BE2C (cell line): ENCODE data around the gene DKK2.

Source experiments
- DNase-seq: peaks from one replicate; pipeline ENCODE4 v3.0.0-alpha.2; 2020
- H3K27me3 ChIP-seq: fragments of 250-450 bp; sonication (Bioruptor Pico); 2 replicates; pipeline ENCODE4 v1.5.1; 2020; ENCODE audit warnings: mild to moderate bottlenecking
- H3K36me3 ChIP-seq: fragments of 250-450 bp; sonication (Bioruptor Pico); 2 replicates; pipeline ENCODE4 v1.5.1; 2020; ENCODE audit warnings: mild to moderate bottlenecking
- H3K4me1 ChIP-seq: fragments of 250-450 bp; sonication (Bioruptor Pico); 2 replicates; pipeline ENCODE4 v1.5.1; 2020
- H3K4me3 ChIP-seq: 2 replicates; pipeline ENCODE4 v1.5.1; 2011; ENCODE audit warnings: low read depth, low read length
- H3K9me3 ChIP-seq: fragments of 250-450 bp; sonication (Bioruptor Pico); 2 replicates; pipeline ENCODE4 v1.5.1; 2020
- CTCF ChIP-seq: IDR thresholded peaks from 2 replicates; pipeline ENCODE4 v1.5.1; 2012; ENCODE audit warnings: mild to moderate bottlenecking, low read depth, low read length

The DKK2 gene

DNA sequence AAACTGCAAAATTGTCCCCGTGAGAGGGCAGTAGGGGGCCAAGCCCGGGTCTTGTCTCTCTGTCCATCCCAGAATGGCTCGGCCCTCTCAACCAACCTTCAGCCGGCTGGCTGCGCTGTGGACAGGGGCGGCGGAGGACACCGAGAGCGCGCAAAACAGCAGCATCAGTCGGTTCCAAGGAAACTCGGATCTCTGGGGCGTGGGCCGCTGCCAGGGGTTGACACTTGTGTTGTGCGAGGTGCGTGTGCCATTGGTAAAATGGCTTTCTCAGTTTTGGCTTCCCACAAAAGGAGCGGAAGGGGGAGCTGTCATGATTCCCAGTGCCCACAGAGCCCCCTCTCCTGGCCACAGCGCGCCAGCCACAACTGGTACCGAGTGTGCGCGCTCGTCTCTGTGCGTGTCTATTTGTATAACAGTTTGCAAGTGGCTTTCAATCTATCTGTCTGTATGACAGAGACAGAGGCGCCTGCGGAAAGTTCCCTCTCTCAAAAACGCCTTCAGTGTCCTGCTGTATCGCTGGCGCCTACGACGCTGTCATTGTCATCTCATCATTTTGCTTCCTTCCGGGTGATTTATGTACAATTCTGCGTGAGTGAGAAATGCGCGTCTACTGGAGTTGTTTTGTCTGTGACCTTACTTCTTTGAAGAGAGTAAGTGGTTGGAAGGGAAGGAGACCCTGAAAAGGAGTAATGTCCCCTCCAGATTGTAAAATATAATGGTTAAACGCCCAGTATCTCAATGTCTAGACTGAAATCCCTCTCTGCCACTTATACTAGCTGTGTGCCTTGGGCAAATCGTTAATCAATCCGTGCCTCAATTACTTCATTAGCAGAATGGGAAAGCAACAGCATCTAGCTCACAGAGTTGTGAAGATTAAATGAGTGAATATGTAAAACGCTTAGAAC, 1.8 kb downstream of the DKK2 start:
- H3K9me3 ChIP-seq, result no peaks in the 10 kb centered on the region
- peak overlapping the region; percentile 59 for H3K4me3 ChIP-seq
- TF ChIP-seq CTCF, result peak; percentile 69
- DNase-seq, result peak; percentile 74
- H3K36me3 ChIP-seq, result no peaks in the 10 kb centered on the region
- no peaks in the 10 kb centered on the region for H3K4me1 ChIP-seq
- peaks cover 68% of the 10 kb centered on the region for H3K27me3 ChIP-seq

DNA sequence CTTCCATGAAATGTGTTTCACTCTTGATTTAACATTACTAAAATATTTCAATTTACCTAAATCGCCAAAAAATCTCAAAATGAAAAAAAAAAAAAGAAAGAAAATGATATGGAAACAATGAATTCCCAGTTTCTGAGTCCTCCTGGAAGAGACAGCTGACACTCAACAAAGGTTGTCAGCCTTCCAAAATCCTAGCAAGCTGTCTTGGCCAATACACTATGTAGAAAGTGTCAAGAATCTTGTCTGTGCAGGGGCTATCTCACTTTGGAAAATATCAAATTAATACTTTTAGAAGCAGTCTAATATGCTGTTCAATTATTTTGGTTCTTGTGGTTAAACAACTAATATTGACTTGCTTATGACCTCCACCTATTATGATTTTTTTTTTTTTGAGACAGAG, 8.7 kb downstream of the DKK2 start:
- no peaks in the 10 kb centered on the region for H3K4me1 ChIP-seq
- no peak for DNase-seq
- H3K9me3 ChIP-seq, result no peaks in the 10 kb centered on the region
- no peak overlapping the region for H3K4me3 ChIP-seq
- TF ChIP-seq CTCF, result no peak
- no peaks in the 10 kb centered on the region for H3K36me3 ChIP-seq
- peaks cover 31% of the 10 kb centered on the region for H3K27me3 ChIP-seq

DNA sequence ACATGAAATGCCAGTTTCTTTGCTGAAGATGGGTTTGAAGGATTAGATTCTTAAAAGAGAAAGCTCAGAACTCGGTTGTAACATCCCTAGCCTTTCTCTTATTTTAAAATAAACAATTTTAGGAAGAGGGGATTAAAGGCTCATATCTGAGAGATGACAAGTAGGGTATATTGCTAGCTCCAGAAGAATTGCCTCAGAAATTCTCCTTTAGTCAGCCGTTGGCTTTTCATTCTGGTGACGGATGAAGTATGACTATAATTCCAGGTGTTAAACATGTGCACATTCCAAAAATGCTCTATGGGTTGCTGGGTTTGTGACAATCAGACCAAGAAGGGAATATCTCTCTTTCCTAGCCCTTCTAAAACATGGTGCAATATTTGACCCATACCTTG, 17.8 kb downstream of the DKK2 start:
- DNase-seq, result no peak
- H3K4me1 ChIP-seq, result no peaks in the 10 kb centered on the region
- TF ChIP-seq CTCF, result no peak
- no peaks in the 10 kb centered on the region for H3K27me3 ChIP-seq
- H3K4me3 ChIP-seq, result no peak overlapping the region
- H3K9me3 ChIP-seq, result no peaks in the 10 kb centered on the region
- H3K36me3 ChIP-seq, result no peaks in the 10 kb centered on the region

DNA sequence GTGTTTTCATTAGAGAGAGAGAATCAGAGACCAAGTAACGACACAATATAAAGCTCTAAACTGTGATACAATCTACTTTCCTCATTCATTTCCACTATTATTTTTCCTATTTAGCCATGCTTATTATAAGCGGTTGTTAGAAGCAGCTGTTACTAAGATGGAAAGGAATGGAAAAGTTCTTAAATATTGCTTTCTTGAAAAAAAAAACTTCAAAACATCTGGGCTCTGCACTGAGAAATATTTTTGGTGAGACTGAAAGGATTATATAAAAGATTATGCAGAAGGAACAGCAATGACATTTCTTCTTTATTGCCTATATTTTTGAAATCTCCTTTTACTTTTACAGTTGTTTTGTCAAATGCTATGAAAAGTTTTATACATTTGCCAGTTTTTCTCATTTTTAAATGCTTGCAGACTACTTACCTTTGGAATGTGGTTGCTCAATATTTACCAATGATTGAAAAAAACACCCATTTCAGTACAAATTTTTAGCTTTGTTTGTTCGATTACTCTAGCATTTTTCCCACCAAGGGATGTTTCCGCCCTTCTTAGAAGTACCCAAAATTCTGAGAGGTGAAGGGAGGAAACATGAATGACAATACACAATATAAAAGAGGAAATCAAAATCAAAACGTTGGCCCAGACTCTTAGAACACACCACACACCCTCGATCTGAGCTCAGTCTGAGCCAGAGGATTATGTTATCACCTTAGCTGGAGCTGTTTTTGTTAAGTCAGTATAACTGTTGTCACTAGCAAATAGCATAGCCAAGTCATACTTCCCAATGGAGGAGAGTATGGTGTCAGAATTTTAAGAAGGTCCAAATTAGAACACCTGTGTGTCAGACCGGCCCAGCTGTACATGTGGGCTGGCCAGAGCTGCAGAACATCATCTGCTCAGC, 18.4 kb downstream of the DKK2 start:
- no peaks in the 10 kb centered on the region for H3K36me3 ChIP-seq
- no peak for TF ChIP-seq CTCF
- H3K27me3 ChIP-seq, result no peaks in the 10 kb centered on the region
- no peak for DNase-seq
- no peak overlapping the region for H3K4me3 ChIP-seq
- no peaks in the 10 kb centered on the region for H3K4me1 ChIP-seq
- no peaks in the 10 kb centered on the region for H3K9me3 ChIP-seq

GRCh38 chr4:107011312-107011711, 24.8 kb downstream of the DKK2 start:
- Histone ChIP-seq H3K9me3 (no peaks in the 10 kb centered on the region), H3K27me3 (no peaks in the 10 kb centered on the region; the same call in 1 of the 2 replicates), H3K4me3 (no peak overlapping the region), H3K4me1 (no peaks in the 10 kb centered on the region), H3K36me3 (no peaks in the 10 kb centered on the region)
- no peak for TF ChIP-seq CTCF
- no peak for DNase-seq
